ENCODE measurements around the gene EFS.
"Not testable (repeated sequence)": the region's sequence is repeated elsewhere in the genome, so short reads cannot be mapped to it uniquely, and the experiment has no call there.

The EFS gene

GRCh38 chr14:23356662-23357061, 8.3 kb downstream of the EFS start:
- no peak for DNase-seq

GRCh38 chr14:23355871-23356435, 9.0 kb downstream of the EFS start:
- DNase-seq, result no peak

- no peak for DNase-seq
Observed at GRCh38 chr14:23354990-23355389, 10.0 kb downstream of the EFS start.

- no peak for DNase-seq
Observed at GRCh38 chr14:23353433-23353780, 11.6 kb downstream of the EFS start.

GRCh38 chr14:23352506-23353432, 12.2 kb downstream of the EFS start, which contains the start of gene SLC22A17:
SLC22A17 (minus strand) TSS chr14:23352887.
- peak; percentile 100 for DNase-seq

GRCh38 chr14:23351681-23352505, 13.1 kb downstream of the EFS start:
- peak; percentile 92 for DNase-seq

GRCh38 chr14:23349156-23349845, 15.7 kb downstream of the EFS start:
- no peak for DNase-seq

GRCh38 chr14:23348297-23348655, 16.7 kb downstream of the EFS start:
- DNase-seq, result no peak

GRCh38 chr14:23347406-23348296, 17.3 kb downstream of the EFS start:
- no peak for DNase-seq

GRCh38 chr14:23346693-23347405, 18.1 kb downstream of the EFS start:
- no peak for DNase-seq

- DNase-seq, result no peak
Observed at GRCh38 chr14:23345987-23346692, 18.8 kb downstream of the EFS start.

GRCh38 chr14:23344481-23344880, 20.5 kb downstream of the EFS start:
- DNase-seq, result no peak

GRCh38 chr14:23339506-23340268, 25.3 kb downstream of the EFS start:
- DNase-seq, result no peak

- DNase-seq, result no peak
Observed at GRCh38 chr14:23335623-23336022, 29.3 kb downstream of the EFS start.

GRCh38 chr14:23327947-23328744, 36.8 kb downstream of the EFS start:
- peak; percentile 100 for DNase-seq

- DNase-seq, result peak; percentile 79
Observed at GRCh38 chr14:23326491-23327332, 38.3 kb downstream of the EFS start.

GRCh38 chr14:23325746-23326145, 39.2 kb downstream of the EFS start:
- not testable (repeated sequence) for DNase-seq

- no peak for DNase-seq
Observed at GRCh38 chr14:23324993-23325392, 40.0 kb downstream of the EFS start.
